Mesothelial cell of epicardium (in vitro differentiated cells): Measurements from ENCODE around the gene SETDB1. TPM values are rescaled to one million over a fixed set of nuclear protein-coding genes. Genes with fewer than 3 reads are reported as not detected.

Experiments
- DNase-seq, 2 experiments: peaks; one replicate each; pipeline ENCODE4 v3.0.0; 2021; ENCODE audit warnings: low spot score in 2 of 2; ENCODE audit not compliant: unreplicated experiment in 2 of 2
- H3K27ac Mint-ChIP-seq: 2 replicates; pipeline ENCODE4 v1.8.0; 2021; ENCODE audit warnings: mixed read lengths
- H3K27me3 Mint-ChIP-seq: 2 replicates; pipeline ENCODE4 v1.8.0; 2021; ENCODE audit warnings: low read depth, mixed read lengths
- H3K36me3 Mint-ChIP-seq: 2 replicates; pipeline ENCODE4 v1.8.0; 2021; ENCODE audit warnings: mixed read lengths
- H3K4me1 Mint-ChIP-seq: 2 replicates; pipeline ENCODE4 v1.8.0; 2021; ENCODE audit warnings: mixed read lengths
- H3K4me3 Mint-ChIP-seq: 2 replicates; pipeline ENCODE4 v1.8.0; 2021; ENCODE audit warnings: mild to moderate bottlenecking, moderate library complexity, mixed read lengths
- H3K9me3 Mint-ChIP-seq: 2 replicates; pipeline ENCODE4 v1.8.0; 2021; ENCODE audit warnings: mixed read lengths
- CTCF ChIP-seq: fragments of 200-600 bp; sonication (generic); IDR thresholded peaks from one replicate; pipeline ENCODE4 v1.5.0; 2021; ENCODE audit warnings: antibody characterized with exemption; ENCODE audit not compliant: unreplicated experiment
- total RNA-seq: library from RNA; stranded (reverse); gene quantifications from 3 replicates; pipeline ENCODE4 v1.2.1, GENCODE V29; 2021

SETDB1 gene
- total RNA-seq, 1 donor from 2014 or later: 101 TPM

DNA sequence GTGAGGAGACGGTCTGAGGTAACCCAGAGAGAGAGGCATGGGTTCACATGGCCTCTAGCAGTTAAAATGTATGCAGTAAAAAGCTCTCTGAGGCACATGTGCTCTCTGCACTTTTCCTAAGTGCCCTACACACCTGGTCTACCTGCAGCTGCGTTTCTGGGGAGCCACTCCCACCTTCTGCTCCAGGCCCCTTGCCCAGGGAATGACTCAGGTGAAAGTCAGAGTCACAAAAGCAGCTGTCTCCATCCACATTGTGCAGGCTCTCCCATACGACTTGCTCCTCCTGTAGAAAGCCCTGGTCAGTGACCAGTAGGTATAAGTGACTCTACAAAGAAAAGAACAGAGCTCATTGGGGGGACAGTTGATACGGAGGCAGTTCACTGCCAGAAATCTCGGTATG is 71.8 kb downstream of the SETDB1 start:
- Mint-ChIP-seq H3K27ac (no peak overlapping the region), H3K4me1 (peaks cover 5% of the 10 kb centered on the region), H3K9me3 (no peaks in the 10 kb centered on the region), H3K4me3 (no peak overlapping the region), H3K36me3 (peaks cover 21% of the 10 kb centered on the region), H3K27me3 (no peaks in the 10 kb centered on the region)
- no peak for TF ChIP-seq CTCF
- no peak for DNase-seq

GRCh38 chr1:150999051-150999674 is 73.0 kb downstream of the SETDB1 start:
- no peak for TF ChIP-seq CTCF
- Mint-ChIP-seq H3K27ac (no peak overlapping the region), H3K36me3 (peaks cover 21% of the 10 kb centered on the region), H3K4me3 (no peak overlapping the region), H3K9me3 (no peaks in the 10 kb centered on the region), H3K4me1 (peaks cover 14% of the 10 kb centered on the region), H3K27me3 (no peaks in the 10 kb centered on the region)
- no peak for DNase-seq

GRCh38 chr1:150999926-151000325 is 73.8 kb downstream of the SETDB1 start:
- H3K36me3 Mint-ChIP-seq: peaks cover 21% of the 10 kb centered on the region
- H3K27me3 Mint-ChIP-seq: no peaks in the 10 kb centered on the region
- H3K27ac Mint-ChIP-seq: no peak overlapping the region
- DNase-seq: no peak
- TF ChIP-seq CTCF: no peak
- H3K9me3 Mint-ChIP-seq: no peaks in the 10 kb centered on the region
- peaks cover 20% of the 10 kb centered on the region for H3K4me1 Mint-ChIP-seq
- H3K4me3 Mint-ChIP-seq: no peak overlapping the region

- H3K36me3 Mint-ChIP-seq: peaks cover 21% of the 10 kb centered on the region
- peaks cover 23% of the 10 kb centered on the region for H3K4me1 Mint-ChIP-seq
- H3K9me3 Mint-ChIP-seq: no peaks in the 10 kb centered on the region
- DNase-seq: no peak
- no peak for TF ChIP-seq CTCF
- no peak overlapping the region for H3K4me3 Mint-ChIP-seq
- no peak overlapping the region for H3K27ac Mint-ChIP-seq
- no peaks in the 10 kb centered on the region for H3K27me3 Mint-ChIP-seq
These were observed 74.2 kb downstream of the SETDB1 start for GRCh38 chr1:151000408-151000807.

DNA sequence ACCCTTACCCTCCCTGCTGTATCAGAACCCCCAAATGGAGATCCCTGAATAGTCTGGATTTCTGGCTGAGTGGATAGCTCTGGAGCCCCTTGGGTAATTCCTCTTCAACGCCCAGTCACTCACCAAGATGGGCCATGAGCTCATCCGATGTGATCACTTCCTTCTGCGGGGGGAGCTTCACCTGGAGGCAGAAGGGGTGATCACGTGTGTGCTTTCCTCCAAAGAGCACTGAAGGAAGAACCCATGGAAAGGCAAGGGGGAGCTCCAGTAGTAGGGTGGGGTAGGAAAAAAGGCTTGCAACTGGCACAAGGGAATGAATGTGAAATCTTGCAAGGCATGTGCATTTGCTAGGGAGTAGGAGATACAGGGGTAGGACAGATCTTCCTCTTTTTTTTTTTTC is 75.4 kb downstream of the SETDB1 start:
- H3K36me3 Mint-ChIP-seq: peaks cover 21% of the 10 kb centered on the region
- no peak overlapping the region for H3K4me3 Mint-ChIP-seq
- H3K27me3 Mint-ChIP-seq: no peaks in the 10 kb centered on the region
- H3K9me3 Mint-ChIP-seq: no peaks in the 10 kb centered on the region
- TF ChIP-seq CTCF: no peak
- DNase-seq: no peak
- no peak overlapping the region for H3K27ac Mint-ChIP-seq
- H3K4me1 Mint-ChIP-seq: peaks cover 32% of the 10 kb centered on the region

DNA sequence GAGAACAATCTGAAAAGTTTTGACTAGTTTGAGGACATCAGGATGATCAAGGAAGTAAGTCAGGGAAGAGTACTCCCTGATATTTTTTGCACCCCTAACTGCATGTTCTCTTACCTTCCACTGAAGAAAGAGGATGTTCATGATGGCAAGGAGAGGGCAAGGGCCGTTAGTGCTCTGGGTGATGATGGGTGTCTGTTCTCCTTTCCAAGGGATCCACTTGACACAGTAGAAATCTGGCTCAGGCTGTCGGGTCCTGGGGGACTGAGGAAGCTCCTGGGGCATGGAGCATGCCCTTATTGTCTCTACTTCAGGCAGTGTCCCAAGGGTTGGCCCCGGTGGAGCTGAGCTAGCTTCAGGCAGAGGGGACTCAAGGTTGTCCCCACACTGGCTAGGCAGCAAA is 75.9 kb downstream of the SETDB1 start:
- Mint-ChIP-seq H3K9me3 (no peaks in the 10 kb centered on the region), H3K27me3 (no peaks in the 10 kb centered on the region), H3K36me3 (peaks cover 21% of the 10 kb centered on the region), H3K4me1 (peaks cover 37% of the 10 kb centered on the region), H3K27ac (no peak overlapping the region), H3K4me3 (no peak overlapping the region)
- DNase-seq: no peak
- no peak for TF ChIP-seq CTCF
